Measurements from ENCODE around the gene SLC6A20. TPM values are rescaled to one million over a fixed set of nuclear protein-coding genes. Genes with fewer than 3 reads are reported as not detected.

Gene SLC6A20, protein sequence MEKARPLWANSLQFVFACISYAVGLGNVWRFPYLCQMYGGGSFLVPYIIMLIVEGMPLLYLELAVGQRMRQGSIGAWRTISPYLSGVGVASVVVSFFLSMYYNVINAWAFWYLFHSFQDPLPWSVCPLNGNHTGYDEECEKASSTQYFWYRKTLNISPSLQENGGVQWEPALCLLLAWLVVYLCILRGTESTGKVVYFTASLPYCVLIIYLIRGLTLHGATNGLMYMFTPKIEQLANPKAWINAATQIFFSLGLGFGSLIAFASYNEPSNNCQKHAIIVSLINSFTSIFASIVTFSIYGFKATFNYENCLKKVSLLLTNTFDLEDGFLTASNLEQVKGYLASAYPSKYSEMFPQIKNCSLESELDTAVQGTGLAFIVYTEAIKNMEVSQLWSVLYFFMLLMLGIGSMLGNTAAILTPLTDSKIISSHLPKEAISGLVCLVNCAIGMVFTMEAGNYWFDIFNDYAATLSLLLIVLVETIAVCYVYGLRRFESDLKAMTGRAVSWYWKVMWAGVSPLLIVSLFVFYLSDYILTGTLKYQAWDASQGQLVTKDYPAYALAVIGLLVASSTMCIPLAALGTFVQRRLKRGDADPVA
- total RNA-seq = not detected in 2 replicates
- 0.01 TPM for polyA plus RNA-seq (2012)

DNA sequence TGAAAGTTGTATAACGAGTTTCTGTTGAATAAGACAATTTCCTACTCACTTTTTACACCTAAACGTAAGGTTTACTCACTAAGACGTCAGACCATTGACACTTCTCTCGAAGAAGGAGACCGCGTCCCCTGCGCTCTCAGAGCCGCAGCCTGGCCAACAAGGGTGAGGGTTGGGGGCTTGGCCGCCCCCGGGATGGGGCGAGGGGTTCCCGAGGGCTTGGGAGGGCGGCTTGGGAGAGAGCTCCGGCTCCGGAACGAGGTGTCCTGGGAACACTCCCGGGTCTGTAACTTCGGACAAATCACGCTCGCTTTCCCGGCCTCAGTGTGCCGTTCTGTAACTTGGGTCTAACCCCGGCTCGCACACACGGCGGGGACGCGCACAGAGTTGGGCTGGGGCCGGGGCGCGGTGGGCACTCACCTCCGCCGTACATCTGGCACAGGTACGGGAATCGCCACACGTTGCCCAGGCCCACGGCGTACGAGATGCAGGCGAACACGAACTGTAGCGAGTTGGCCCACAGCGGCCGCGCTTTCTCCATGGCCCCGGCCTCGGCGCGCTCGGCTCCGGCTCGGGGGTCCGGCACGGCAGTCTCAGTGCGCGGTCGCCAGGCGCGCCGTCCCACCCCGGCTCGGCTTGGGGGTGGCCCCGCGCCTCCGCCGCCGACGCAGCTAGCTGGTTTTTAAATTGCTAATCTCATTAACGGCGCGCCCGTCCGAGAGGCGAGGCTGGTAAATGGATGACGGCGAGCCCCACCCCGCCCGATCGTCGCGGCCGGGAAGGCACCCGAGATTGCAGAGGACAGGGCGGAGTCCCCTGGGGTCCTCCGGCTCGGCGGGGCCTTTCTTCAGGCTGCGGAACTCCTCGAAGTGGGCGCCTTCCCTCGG is at the start of gene SLC6A20:
Gene SLC6A20 (minus strand): TSS at position 655 of the 884 bp plus-strand sequence. CDS start 117 bp downstream, at position 538.
- no peak for DNase-seq (ENCODE audit: low read depth)

DNA sequence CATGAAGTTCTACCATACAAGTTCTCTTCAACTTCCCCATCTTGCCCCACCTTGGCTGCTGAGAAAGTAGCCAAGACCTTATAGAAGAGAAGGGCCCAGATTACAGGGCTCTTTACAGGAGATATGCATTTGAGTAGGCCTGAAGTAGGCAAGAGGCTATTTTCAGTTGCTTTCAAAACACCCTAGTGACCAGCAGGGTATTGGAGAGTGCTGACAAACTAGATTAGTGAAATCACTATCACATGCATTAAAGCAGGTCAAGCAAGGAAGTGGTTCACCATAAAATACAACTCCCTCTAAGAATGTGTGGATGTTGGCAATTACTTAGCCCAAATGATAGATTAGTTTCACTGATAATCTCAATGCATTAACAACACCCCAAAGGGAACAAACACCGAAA is 48.3 kb upstream of the SLC6A20 start:
- no peak for DNase-seq (ENCODE audit: low read depth)

DNA sequence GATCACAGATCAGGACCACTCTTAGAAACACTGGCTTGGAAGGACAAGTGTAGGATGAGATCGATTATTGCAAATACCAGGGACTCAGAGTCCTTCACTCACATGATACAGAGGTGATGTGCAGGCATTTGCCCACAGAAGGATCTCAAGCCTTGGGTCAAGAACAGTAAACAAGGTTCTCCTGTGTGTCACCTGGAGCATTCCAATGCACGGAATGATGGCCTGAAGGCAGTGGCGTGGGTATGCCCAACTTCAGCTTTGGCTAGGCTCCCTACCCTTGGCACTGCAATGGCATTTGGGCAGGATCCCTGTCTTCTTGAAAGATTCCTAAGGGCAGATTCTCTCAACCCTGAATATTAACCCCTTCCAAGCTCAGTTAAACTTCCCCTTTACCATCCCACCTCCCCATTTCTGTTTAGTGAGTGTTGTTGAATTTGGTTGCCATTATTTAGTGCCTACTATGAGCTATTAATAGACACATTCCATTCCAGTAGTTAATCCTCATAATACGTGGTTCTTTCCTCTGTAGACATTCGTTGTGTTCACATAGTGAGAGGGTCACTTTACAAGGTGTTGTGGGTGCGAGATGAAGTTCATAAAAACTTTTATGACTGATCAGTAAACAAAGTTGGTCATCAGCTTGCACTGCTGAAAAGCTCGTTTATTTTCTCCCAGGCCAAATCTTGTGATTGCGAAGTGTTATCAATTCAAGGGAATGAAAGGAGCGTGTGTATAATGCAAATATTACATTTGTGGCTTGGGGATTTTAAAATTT is 46.7 kb upstream of the SLC6A20 start:
- no peak for DNase-seq (ENCODE audit: low read depth)

GRCh38 chr3:45841757-45842491 is 45.6 kb upstream of the SLC6A20 start, which contains the start of gene LZTFL1:
LZTFL1 (minus strand) TSS chr3:45842119; CDS start chr3:45841991, 128 bp downstream.
- peak; percentile 98 for DNase-seq (ENCODE audit: low read depth)

GRCh38 chr3:45841420-45841756 is 45.1 kb upstream of the SLC6A20 start:
- peak; percentile 45 for DNase-seq (ENCODE audit: low read depth)

GRCh38 chr3:45838466-45838865 is 42.1 kb upstream of the SLC6A20 start:
- no peak for DNase-seq (ENCODE audit: low read depth)

- peak; percentile 21 for DNase-seq (ENCODE audit: low read depth)
These were observed 36.4 kb upstream of the SLC6A20 start for GRCh38 chr3:45832699-45833098.

DNA sequence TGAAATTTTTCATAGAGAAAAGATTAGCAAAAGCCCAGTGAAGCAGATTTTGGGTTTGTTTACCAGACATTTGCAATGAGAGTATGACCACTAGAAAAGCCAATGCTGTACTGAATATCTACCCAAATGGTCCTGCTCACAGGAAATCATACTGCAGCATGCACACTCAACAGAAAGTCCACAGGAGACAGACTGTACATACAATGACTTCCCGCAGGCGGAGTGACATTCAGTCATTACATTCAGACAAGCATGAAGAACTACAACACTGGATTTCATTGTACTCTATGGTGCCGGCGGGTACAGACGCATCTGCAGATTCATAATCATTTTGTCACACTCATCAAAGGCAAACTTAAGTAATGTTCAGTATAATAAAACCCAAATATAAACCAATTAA is 33.8 kb upstream of the SLC6A20 start:
- DNase-seq (ENCODE audit: low read depth) = no peak

DNA sequence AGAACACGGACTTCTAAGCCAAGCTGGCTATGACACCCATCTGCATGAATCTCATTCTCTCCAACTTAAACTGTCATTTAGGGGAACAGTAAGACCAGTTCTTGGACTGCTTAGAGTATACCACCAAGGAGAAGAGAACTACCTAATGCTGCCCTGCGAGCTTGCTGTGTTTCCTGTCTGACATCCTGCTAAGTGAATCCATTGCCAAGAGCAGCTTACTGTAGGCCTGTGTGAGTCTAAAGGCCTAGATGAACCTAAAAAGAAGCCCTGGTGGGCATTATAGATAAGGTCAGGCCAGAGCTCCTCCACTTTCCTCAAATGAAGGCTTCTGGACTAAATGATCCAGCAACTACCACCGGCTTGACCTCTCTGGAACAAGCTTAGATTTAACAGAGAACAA is 30.6 kb upstream of the SLC6A20 start:
- no peak for DNase-seq (ENCODE audit: low read depth)

DNA sequence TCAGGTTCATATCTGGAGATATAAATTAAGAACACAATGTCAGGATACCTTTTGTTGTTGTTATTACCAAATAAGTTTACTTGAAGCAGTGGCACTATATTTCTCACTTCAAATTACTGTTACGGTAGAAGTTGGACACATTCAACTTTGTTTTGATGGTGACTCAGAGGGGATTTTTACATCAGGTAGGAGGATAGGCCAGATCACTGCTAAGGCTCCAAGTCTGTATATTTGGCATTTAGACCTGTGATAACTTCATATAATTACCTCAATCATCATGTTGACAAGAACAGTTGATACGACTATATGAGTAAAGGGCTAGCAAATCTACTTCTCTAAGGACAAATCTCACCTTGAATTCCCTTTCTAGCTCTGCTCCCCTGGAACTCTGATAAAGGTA is 30.0 kb upstream of the SLC6A20 start:
- DNase-seq (ENCODE audit: low read depth) = no peak

DNA sequence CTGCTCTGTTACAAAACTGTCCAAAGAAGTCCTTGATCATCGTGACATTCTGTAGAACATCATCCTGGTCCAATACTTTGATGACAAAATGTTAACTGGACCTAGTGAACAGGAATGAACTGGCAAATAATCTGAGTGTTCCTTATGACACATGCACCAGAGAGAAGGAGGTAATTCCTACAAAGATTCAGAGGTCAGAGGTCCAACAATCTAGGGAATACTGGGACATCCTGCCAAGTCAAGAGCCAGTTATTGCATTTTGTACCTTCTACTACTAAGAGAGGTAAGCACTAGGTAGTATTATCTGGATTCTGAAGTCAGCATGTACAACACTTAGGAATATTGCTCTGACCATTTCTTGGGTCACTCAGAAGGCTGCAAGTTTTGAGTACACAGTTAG is 24.8 kb upstream of the SLC6A20 start:
- DNase-seq (ENCODE audit: low read depth) = no peak

DNA sequence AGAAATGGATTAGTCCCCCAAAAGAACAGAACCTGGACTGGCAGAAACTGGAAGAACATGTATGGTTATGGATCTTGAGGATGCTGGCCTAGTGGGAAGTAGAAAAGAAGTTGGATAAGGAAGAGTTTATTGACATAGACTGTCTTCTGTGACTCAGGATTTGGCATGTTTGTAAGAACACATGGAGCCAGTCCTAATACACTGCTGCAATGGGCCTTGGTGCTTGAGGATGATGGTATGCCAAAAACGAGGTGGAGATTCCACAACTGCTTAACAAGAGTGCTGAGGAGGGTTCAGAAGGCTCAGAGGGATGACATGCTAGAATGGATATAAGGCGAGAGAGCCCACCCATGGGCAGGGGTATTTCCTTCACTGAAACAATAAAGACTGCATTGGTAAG is 23.2 kb upstream of the SLC6A20 start:
- DNase-seq (ENCODE audit: low read depth) = peak; percentile 18

GRCh38 chr3:45817831-45818522 is 21.6 kb upstream of the SLC6A20 start:
- peak; percentile 92 for DNase-seq (ENCODE audit: low read depth)

DNA sequence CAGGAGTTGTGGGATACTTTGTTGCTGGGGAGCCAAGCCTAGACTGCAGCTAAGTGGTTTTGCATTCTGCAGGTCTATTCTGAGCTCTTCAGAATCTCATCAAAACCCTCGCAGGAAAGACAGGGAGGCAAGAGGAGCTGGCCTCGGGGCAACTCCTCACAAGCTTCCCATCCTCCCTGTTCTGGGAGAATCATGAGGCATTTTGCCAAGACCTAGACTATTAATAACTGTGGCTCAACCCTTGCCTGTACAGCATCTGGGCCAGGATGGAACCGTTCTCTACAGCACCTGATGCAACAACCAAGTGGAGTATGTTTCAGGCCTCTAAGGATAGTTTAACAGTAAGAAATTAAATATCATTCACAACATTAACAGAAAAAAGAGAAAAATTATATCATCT is 20.2 kb upstream of the SLC6A20 start:
- peak; percentile 90 for DNase-seq (ENCODE audit: low read depth)

GRCh38 chr3:45814322-45814721 is 18.0 kb upstream of the SLC6A20 start:
- no peak for DNase-seq (ENCODE audit: low read depth)

DNA sequence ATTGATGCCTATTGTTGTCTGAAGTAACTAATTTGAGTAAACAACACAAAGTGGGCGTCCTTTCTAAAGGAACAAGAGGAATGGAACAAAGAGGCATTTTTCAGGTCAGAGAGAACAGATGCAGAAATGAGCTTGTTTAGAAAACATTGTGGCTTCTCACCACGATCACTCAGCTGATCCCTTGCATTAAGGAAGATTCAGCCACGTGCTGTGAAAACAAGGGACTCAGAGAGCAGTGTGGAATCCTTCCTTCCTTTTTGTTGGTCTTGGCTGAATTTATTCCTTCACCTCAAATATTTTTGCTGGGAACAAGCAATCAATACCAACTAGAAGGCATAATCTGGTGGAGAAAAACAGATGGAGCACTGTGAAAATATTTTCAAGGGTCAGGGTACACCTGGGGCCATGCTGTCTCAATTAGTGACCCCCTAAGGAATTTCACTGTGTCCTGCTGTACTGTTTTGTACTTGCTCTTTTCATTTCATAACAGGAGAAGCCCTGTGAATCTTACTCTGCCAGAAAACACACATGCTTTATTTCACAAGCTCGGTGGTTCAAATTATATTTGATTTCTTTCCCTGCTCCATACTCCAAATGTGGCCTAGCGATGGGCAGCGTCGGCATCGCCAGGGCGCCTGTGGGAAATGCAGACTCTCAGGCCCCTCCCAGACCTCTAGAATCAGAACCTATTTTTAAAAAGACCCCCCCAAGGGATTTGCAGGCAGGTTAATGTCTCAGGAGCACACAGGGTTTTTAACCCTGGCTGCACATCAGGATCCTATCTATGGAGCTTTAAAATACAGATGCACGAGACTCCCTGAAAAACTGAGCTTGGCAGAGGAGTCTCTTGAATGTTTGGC is 11.6 kb upstream of the SLC6A20 start:
- peak; percentile 42 for DNase-seq (ENCODE audit: low read depth)

DNA sequence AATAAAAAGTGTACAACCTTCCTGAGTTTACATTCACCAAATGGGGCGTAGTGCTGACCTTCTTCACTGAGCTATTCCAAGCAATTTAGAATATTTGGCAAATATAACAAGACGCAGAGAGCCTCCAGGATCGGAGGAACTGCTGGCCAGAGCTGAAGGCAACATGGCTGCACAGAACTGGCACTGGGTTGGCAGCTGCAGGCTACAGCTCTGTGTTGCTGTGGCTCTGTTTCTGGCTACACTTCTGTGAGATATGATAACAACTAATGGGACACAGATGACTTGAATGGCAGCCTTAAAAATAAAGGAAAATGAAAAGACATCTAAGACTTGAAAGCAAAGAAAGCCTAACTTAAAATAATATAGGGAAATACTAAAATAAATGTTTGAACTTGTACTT is 10.8 kb upstream of the SLC6A20 start:
- DNase-seq (ENCODE audit: low read depth) = no peak

GRCh38 chr3:45806072-45806471 is 9.7 kb upstream of the SLC6A20 start:
- DNase-seq (ENCODE audit: low read depth) = no peak

Data from myocyte (in vitro differentiated cells).